K562 (cell line): ENCODE data around the gene RETSAT. TPM values are rescaled to one million over a fixed set of nuclear protein-coding genes. Genes with fewer than 3 reads are reported as not detected.

Source experiments
- ATAC-seq: fragments of 200-7000 bp; cut with Tn5 transposase; 3 replicates; pipeline ENCODE4 v1.9.1; 2020; ENCODE audit warnings: moderate library complexity
- BruUV-seq: library from RNA; stranded (reverse); fragments of 400-500 nt; replicated peaks from 2 replicates; lab custom pipeline; 2021; lab: Mats Ljungman, UMichigan
- CTCF ChIA-PET: fragments of 300-600 bp; formaldehyde crosslinking; extraction: SDS; loops from one replicate; lab custom pipeline; 2021; ENCODE audit warnings: low intra/inter-chr PET ratio; lab: Yijun Ruan, JAX
- POLR2A ChIA-PET: fragments of 300-600, 350-650 bp; sonication (Branson Sonifier 250); formaldehyde crosslinking; extraction: SDS; loops from one replicate; lab custom pipeline; 2021; ENCODE audit warnings: antibody characterized with exemption, inconsistent platforms; lab: Yijun Ruan, JAX
- DNase-seq, 4 experiments: peaks; one replicate each; pipeline versions ENCODE4 v3.0.0 to v3.0.0-alpha.2; 2011 to 2018; ENCODE audit warnings: low spot score in 3 of 4, mixed read lengths in 3 of 4; ENCODE audit errors: extremely low read depth in 1 of 4
- FAIRE-seq: peaks from 2 replicates; lab custom pipeline; 2011; peaks lifted over from hg19 to GRCh38; lab: Jason Lieb, UNC
- H2AFZ ChIP-seq: 2 replicates; pipeline ENCODE4 v1.6.0; 2011; ENCODE audit warnings: low read depth, low read length, control low read depth, inconsistent platforms
- H3K27ac ChIP-seq: fragments of 200-600 bp; 3 replicates; pipeline ENCODE4 v1.8.0; 2011; ENCODE audit warnings: low read depth, mild to moderate bottlenecking, control low read depth, inconsistent platforms, low read length, moderate library complexity, mixed read lengths; ENCODE audit errors: extremely low read depth
- H3K27me3 ChIP-seq, 2 experiments: fragments of 300-600 bp in 1 of 2; 2 replicates in 1 of 2; 3 replicates in 1 of 2; pipeline versions ENCODE4 v1.6.0 to v1.8.0; 2011; ENCODE audit warnings: inconsistent platforms in 2 of 2, low read length in 2 of 2, mild to moderate bottlenecking in 1 of 2, mixed read lengths in 1 of 2, moderate library complexity in 1 of 2; ENCODE audit not compliant: control insufficient read depth in 2 of 2, insufficient read depth in 2 of 2
- H3K36me3 ChIP-seq: fragments of 300-600 bp; 3 replicates; pipeline ENCODE4 v1.8.0; 2011; ENCODE audit warnings: mild to moderate bottlenecking, low read length, inconsistent platforms; ENCODE audit not compliant: control insufficient read depth, insufficient read depth
- H3K4me1 ChIP-seq, 2 experiments: fragments of 200-600 bp in 1 of 2; replicated peaks in 1 of 2; 2 replicates in 1 of 2; 3 replicates in 1 of 2; pipeline versions ENCODE4 v1.5.1 to v1.8.0; 2011; ENCODE audit warnings: inconsistent platforms in 2 of 2, low read length in 2 of 2, mild to moderate bottlenecking in 1 of 2, mixed read lengths in 1 of 2, moderate library complexity in 1 of 2; ENCODE audit not compliant: control insufficient read depth in 2 of 2, insufficient read depth in 2 of 2
- H3K4me2 ChIP-seq: 2 replicates; pipeline ENCODE4 v1.6.1; 2011; ENCODE audit warnings: low read length, control low read depth, inconsistent platforms, mixed read lengths; ENCODE audit not compliant: insufficient read depth
- H3K4me3 ChIP-seq: fragments of 200-600 bp; sonication (generic), shearing (Covaris generic); 2 replicates; pipeline ENCODE4 v1.5.1; 2016; ENCODE audit warnings: control low read depth, inconsistent platforms
- H3K79me2 ChIP-seq: fragments of 200-600 bp; 3 replicates; pipeline ENCODE4 v1.8.0; 2011; ENCODE audit warnings: low read length, inconsistent platforms; ENCODE audit not compliant: control insufficient read depth, insufficient read depth
- H3K9ac ChIP-seq, 2 experiments: 2 replicates each; pipeline versions ENCODE4 v1.6.0 to v1.6.1; 2011; ENCODE audit warnings: low read depth in 2 of 2, low read length in 2 of 2, control low read depth in 1 of 2, inconsistent platforms in 1 of 2, mild to moderate bottlenecking in 1 of 2, mixed read lengths in 1 of 2; ENCODE audit not compliant: insufficient read depth in 1 of 2
- H3K9me1 ChIP-seq: one replicate; pipeline ENCODE4 v1.6.0; 2011; ENCODE audit warnings: inconsistent platforms, mild to moderate bottlenecking, low read length, moderate library complexity; ENCODE audit not compliant: control insufficient read depth, insufficient read depth
- H3K9me3 ChIP-seq: replicated peaks from 2 replicates; pipeline ENCODE4 v1.5.1; 2011; ENCODE audit warnings: low read depth, low read length, inconsistent platforms; ENCODE audit not compliant: control insufficient read depth, insufficient read depth
- H4K20me1 ChIP-seq: replicated peaks from 2 replicates; pipeline ENCODE4 v1.6.1; 2011; ENCODE audit warnings: low read length, inconsistent platforms, mixed read lengths; ENCODE audit not compliant: control insufficient read depth, insufficient read depth
- FOXA1 ChIP-seq: fragments of 450-650 bp; IDR thresholded peaks from 2 replicates; pipeline ENCODE4 v1.6.1; 2016; ENCODE audit warnings: mild to moderate bottlenecking, borderline replicate concordance
- MAFK ChIP-seq: IDR thresholded peaks from 2 replicates; pipeline ENCODE4 v1.6.1; 2011; ENCODE audit warnings: low read length, improper control_type of control experiment
- MEF2D ChIP-seq: conservative IDR thresholded peaks from 2 replicates; pipeline ENCODE4 v1.6.1; 2016; ENCODE audit warnings: low read depth, missing genetic modification characterization, missing compliant biosample characterization
- POLR2G ChIP-seq: fragments of 200-400 bp; formaldehyde crosslinking; IDR thresholded peaks from 2 replicates; pipeline ENCODE4 v1.6.1; 2017; ENCODE audit warnings: low read depth, mild to moderate bottlenecking, antibody characterized with exemption, low read length, moderate library complexity
- SMAD2 ChIP-seq: fragments of 150-350 bp; IDR thresholded peaks from 2 replicates; pipeline ENCODE4 v1.6.1; 2014; ENCODE audit warnings: low read depth, mild to moderate bottlenecking, low read length
- TAF15 ChIP-seq: fragments of 200-400 bp; formaldehyde crosslinking; IDR thresholded peaks from 2 replicates; pipeline ENCODE4 v1.6.1; 2017; ENCODE audit warnings: mild to moderate bottlenecking, low read depth, low read length, moderate library complexity
- TAL1 ChIP-seq: fragments of 450-650 bp; IDR thresholded peaks from 2 replicates; pipeline ENCODE4 v1.6.1; 2016; ENCODE audit warnings: mild to moderate bottlenecking
- ZBTB2 ChIP-seq: fragments of 450-650 bp; IDR thresholded peaks from 2 replicates; pipeline ENCODE4 v1.6.1; 2016; ENCODE audit warnings: antibody characterized with exemption
- ZC3H11A ChIP-seq: IDR thresholded peaks from 2 replicates; pipeline ENCODE4 v1.6.1; 2012; ENCODE audit warnings: low read depth, low read length, improper control_type of control experiment
- ZC3H8 ChIP-seq: fragments of 450-650 bp; IDR thresholded peaks from 2 replicates; pipeline ENCODE4 v1.6.1; 2017
- ZNF143 ChIP-seq: sonication (generic); formaldehyde crosslinking; IDR thresholded peaks from 2 replicates; pipeline ENCODE4 v1.9.0; 2022; ENCODE audit warnings: mild to moderate bottlenecking, missing genetic modification reagents
- ZNF174 ChIP-seq: fragments of 250-450 bp; sonication (Bioruptor Pico); IDR thresholded peaks from 2 replicates; pipeline ENCODE4 v1.4.0; 2020; ENCODE audit warnings: mild to moderate bottlenecking
- WGBS: fragments of 100-300 bp; shearing (Covaris generic); methylation state at CpG from one replicate; pipeline ENCODE4 v1.1.6; 2016; ENCODE audit warnings: low coverage, mixed read lengths; ENCODE audit not compliant: insufficient coverage; ENCODE audit errors: missing lambda C conversion rate; 5-methylcytosine and 5-hydroxymethylcytosine counted together
- in situ Hi-C: fragments of 300-500 bp; cut with MboI; formaldehyde crosslinking; loops from 4 replicates; pipeline ENCODE4 v1.15.0; 2018; ENCODE audit warnings: inconsistent platforms, mixed read lengths
- intact Hi-C: fragments of 100-400 bp; cut with micrococcal nuclease; formaldehyde crosslinking; loops from 2 replicates; pipeline ENCODE4 v1.14.2; 2022
- polyA plus RNA-seq, 8 experiments: library from polyadenylated mRNA; depleted of rRNA in 4 of 8; stranded (reverse) in 5 of 8; unstranded in 3 of 8; fragments of >200 nt; fragmentation: Nextera tagmentation in 2 of 8; fragmentation: Illumina TruSeq in 1 of 8; extraction: Ambion mirVana in 2 of 8; extraction: Trizol in 1 of 8; gene quantifications; 2 replicates each; pipeline versions ENCODE4 v1.2.1 to v1.2.3, GENCODE V29; 2011 to 2014; ENCODE audit warnings: inconsistent platforms in 1 of 8, missing spikeins in 1 of 8
- total RNA-seq, 7 experiments: library from RNA; depleted of rRNA in 6 of 7; stranded (reverse); fragments of >200 nt in 6 of 7; fragmentation: Illumina TruSeq in 2 of 7; extraction: Trizol in 2 of 7; gene quantifications; 2 replicates each; pipeline versions ENCODE4 v1.2.1 to v1.2.3, GENCODE V29; 2011 to 2021; ENCODE audit warnings: low replicate concordance in 1 of 7

The RETSAT gene
- total and polyA plus RNA-seq, 9 of the 15 experiments (the other 6 are each of a cell fraction or from before 2014, with no cell fraction given) = 1.9 to 21.6 (median 16.5) TPM

GRCh38 chr2:85399183-85399455 lies 44.8 kb upstream of the RETSAT start (continued):
- TF ChIP-seq ZC3H11A (no peak), FOXA1 (no peak), MAFK (no peak), ZBTB2 (no peak), ZNF143 (CRISPR knock-in tag) (no peak), MEF2D (tag) (no peak), SMAD2 (no peak), TAL1 (no peak), TAF15 (no peak), ZC3H8 (no peak)

- no peaks in the 10 kb centered on the region for H3K9me1 ChIP-seq
- no peaks in the 10 kb centered on the region for H4K20me1 ChIP-seq
- peak overlapping the region in 1 of 2 experiments; percentile 61; a peak in 1 of 4 replicates for H3K9ac ChIP-seq
- in situ Hi-C loops = no loop called here
- no peak overlapping the region for H3K27ac ChIP-seq
- 0 out of 2 replicates have a peak, but pooled peaks have one; percentile 23 for TF ChIP-seq POLR2G
- no peak for TF ChIP-seq ZNF174
- no peak for FAIRE-seq
- no peaks in the 10 kb centered on the region; the same call in 1 of the 2 replicates for H3K9me3 ChIP-seq
- intact Hi-C loops = no loop called here
- no peak overlapping the region for H3K4me2 ChIP-seq
- no peak for DNase-seq
- no peaks in the 10 kb centered on the region for H3K27me3 ChIP-seq
- H2AFZ ChIP-seq = no peak overlapping the region
- peaks cover 2% of the 10 kb centered on the region; the same call in 1 of the 3 replicates for H3K36me3 ChIP-seq
- peaks cover 0 to 7% of the 10 kb centered on the region in 2 experiments; a peak in 1 of 5 replicates for H3K4me1 ChIP-seq
- no peak overlapping the region for H3K4me3 ChIP-seq
- ChIA-PET POLR2A (interaction anchor here (0.6 to 63.9 kb wide), 3 partner anchors 74 to 147 kb away, joined by 3 to 1576 read pairs (median 4); partner anchors contain the start of gene MAT2A), CTCF (no interaction called here)
- H3K79me2 ChIP-seq = no peaks in the 10 kb centered on the region
- no TSS peak for BruUV-seq
- 64% methylated on average over 8 of the region's 8 CpGs for WGBS
- ATAC-seq = peak; percentile 14
These were observed 44.3 kb upstream of the RETSAT start for GRCh38 chr2:85398426-85399182.
